OCI-LY7 (cell line): ENCODE measurements around the gene COL6A3. TPM values are rescaled to one million over a fixed set of nuclear protein-coding genes. Genes with fewer than 3 reads are reported as not detected.

Experiments
- BruUV-seq: library from RNA; stranded (reverse); fragments of 400-500 nt; replicated peaks from 2 replicates; lab custom pipeline; 2021; lab: Mats Ljungman, UMichigan
- CTCF ChIA-PET: fragments of 300-600 bp; sonication (Branson Sonifier 250); formaldehyde crosslinking; loops from one replicate; lab custom pipeline; 2022; ENCODE audit warnings: antibody characterized with exemption; ENCODE audit not compliant: unreplicated experiment; lab: Charles Lee
- POLR2A ChIA-PET: fragments of 300-600 bp; sonication (Branson Sonifier 250); formaldehyde crosslinking; loops from one replicate; lab custom pipeline; 2022; ENCODE audit warnings: antibody characterized with exemption; lab: Charles Lee
- DNase-seq: peaks from one replicate; pipeline ENCODE4 v3.0.0-alpha.2; 2015; ENCODE audit warnings: low spot score
- H2AFZ ChIP-seq: fragments of 200-600 bp; sonication (generic), shearing (Covaris generic); 2 replicates; pipeline ENCODE4 v1.6.1; 2014; ENCODE audit warnings: mild to moderate bottlenecking, antibody characterized with exemption, low read length, moderate library complexity
- H3K27ac ChIP-seq: fragments of 200-600 bp; sonication (generic); 2 replicates; pipeline ENCODE4 v1.5.1; 2014; ENCODE audit warnings: mixed run types, low read depth, mild to moderate bottlenecking, moderate library complexity, low read length, inconsistent platforms; ENCODE audit not compliant: poor library complexity, severe bottlenecking
- H3K36me3 ChIP-seq: fragments of 200-600 bp; sonication (generic); 2 replicates; pipeline ENCODE4 v1.6.1; 2014; ENCODE audit warnings: mild to moderate bottlenecking, antibody characterized with exemption, low read length, moderate library complexity, mixed read lengths; ENCODE audit not compliant: insufficient read depth
- H3K4me1 ChIP-seq: fragments of 200-600 bp; sonication (generic); 2 replicates; pipeline ENCODE4 v1.5.1; 2014; ENCODE audit warnings: mild to moderate bottlenecking, low read length; ENCODE audit not compliant: insufficient read depth, poor library complexity, severe bottlenecking
- H3K4me2 ChIP-seq: fragments of 200-600 bp; sonication (generic); 2 replicates; pipeline ENCODE4 v1.6.1; 2014; ENCODE audit warnings: mild to moderate bottlenecking, low read length
- H3K4me3 ChIP-seq: fragments of 200-600 bp; sonication (generic); 2 replicates; pipeline ENCODE4 v1.5.1; 2014; ENCODE audit warnings: mild to moderate bottlenecking, low read depth, low read length; ENCODE audit not compliant: poor library complexity, severe bottlenecking
- H3K79me2 ChIP-seq: fragments of 200-600 bp; sonication (generic); 2 replicates; pipeline ENCODE4 v1.6.1; 2016; ENCODE audit warnings: low read depth, mild to moderate bottlenecking, low read length, moderate library complexity, mixed read lengths; ENCODE audit not compliant: insufficient read depth
- H3K9me2 ChIP-seq: fragments of 200-600 bp; sonication (generic); 2 replicates; pipeline ENCODE4 v1.6.1; 2016; ENCODE audit warnings: mild to moderate bottlenecking, low read length, mixed read lengths; ENCODE audit not compliant: insufficient read depth
- H3K9me3 ChIP-seq: fragments of 200-600 bp; sonication (generic); 2 replicates; pipeline ENCODE4 v1.6.1; 2014; ENCODE audit warnings: mild to moderate bottlenecking, mixed run types, low read length, mixed read lengths
- H4K20me1 ChIP-seq: fragments of 200-600 bp; sonication (generic); 2 replicates; pipeline ENCODE4 v1.6.1; 2014; ENCODE audit warnings: mild to moderate bottlenecking, antibody characterized with exemption, low read length, moderate library complexity, mixed read lengths; ENCODE audit not compliant: insufficient read depth
- EZH2phosphoT487 ChIP-seq: fragments of 200-600 bp; sonication (generic); IDR thresholded peaks from 2 replicates; pipeline ENCODE4 v1.6.1; 2018; ENCODE audit warnings: low read depth, borderline replicate concordance, mild to moderate bottlenecking, mixed run types, antibody characterized with exemption, low read length, moderate library complexity, mixed read lengths
- intact Hi-C: fragments of 100-400 bp; cut with micrococcal nuclease; formaldehyde crosslinking; loops from one replicate; pipeline ENCODE4 v1.10.0; 2022; ENCODE audit not compliant: unreplicated experiment
- total RNA-seq, 2 experiments: library from RNA; depleted of rRNA in 1 of 2; stranded (reverse); fragments of >200 nt in 1 of 2; shearing (Covaris generic) in 1 of 2; gene quantifications; 2 replicates each; pipeline ENCODE4 v1.2.3, GENCODE V29; 2014 to 2022
- TF ChIP-seq, protein P1 (sequence below): fragments of 200-600 bp; sonication (generic); conservative IDR thresholded peaks from 2 replicates; pipeline ENCODE4 v1.5.1; 2014; ENCODE audit warnings: mild to moderate bottlenecking, antibody characterized with exemption, low read length, moderate library complexity, mixed read lengths

The COL6A3 gene
- total RNA-seq, 2 experiments from 2014 or later, result not detected

DNA sequence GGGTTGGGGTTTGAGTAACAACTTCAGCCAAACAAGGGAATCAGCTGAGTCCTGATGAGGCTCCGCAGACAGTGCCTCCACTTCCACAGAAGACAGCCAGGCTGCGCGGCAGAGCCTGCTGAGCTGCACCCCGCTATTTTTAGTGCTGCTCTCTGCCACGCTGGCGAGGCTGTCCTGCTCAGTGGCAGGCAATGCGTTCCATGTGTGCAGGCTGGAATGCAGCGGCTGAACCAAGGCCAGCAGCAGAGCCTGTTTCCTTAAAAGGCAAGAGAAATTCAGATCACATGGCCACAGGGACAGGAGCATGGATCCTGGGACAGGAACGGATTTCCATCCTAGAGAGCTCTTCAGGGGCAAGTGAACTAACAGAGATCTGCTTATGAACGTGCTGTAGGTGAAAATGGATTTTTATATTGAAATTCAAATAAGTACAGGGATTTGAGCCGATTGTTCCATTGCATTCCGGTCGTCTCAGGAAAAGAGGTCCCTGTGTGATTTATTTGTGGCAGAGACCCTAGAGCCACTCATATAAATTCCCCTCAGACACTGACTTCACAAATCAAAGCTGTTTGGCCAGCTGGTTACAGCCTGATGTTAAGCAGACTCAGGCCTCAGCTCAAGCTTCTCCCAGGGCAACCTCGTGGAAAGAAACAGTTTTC, 98.7 kb downstream of the COL6A3 start:
- H3K36me3 ChIP-seq, result no peaks in the 10 kb centered on the region
- ChIA-PET POLR2A (no interaction called here), CTCF (no interaction called here)
- no peak overlapping the region for H3K4me2 ChIP-seq
- no peak overlapping the region for H3K4me3 ChIP-seq
- intact Hi-C loops, result no loop called here
- no peaks in the 10 kb centered on the region for H4K20me1 ChIP-seq
- no peaks in the 10 kb centered on the region for H3K79me2 ChIP-seq
- no TSS peak for BruUV-seq
- no peak overlapping the region for H3K27ac ChIP-seq
- TF ChIP-seq, protein P1, sequence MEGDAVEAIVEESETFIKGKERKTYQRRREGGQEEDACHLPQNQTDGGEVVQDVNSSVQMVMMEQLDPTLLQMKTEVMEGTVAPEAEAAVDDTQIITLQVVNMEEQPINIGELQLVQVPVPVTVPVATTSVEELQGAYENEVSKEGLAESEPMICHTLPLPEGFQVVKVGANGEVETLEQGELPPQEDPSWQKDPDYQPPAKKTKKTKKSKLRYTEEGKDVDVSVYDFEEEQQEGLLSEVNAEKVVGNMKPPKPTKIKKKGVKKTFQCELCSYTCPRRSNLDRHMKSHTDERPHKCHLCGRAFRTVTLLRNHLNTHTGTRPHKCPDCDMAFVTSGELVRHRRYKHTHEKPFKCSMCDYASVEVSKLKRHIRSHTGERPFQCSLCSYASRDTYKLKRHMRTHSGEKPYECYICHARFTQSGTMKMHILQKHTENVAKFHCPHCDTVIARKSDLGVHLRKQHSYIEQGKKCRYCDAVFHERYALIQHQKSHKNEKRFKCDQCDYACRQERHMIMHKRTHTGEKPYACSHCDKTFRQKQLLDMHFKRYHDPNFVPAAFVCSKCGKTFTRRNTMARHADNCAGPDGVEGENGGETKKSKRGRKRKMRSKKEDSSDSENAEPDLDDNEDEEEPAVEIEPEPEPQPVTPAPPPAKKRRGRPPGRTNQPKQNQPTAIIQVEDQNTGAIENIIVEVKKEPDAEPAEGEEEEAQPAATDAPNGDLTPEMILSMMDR, result no peak
- no peaks in the 10 kb centered on the region for H3K9me2 ChIP-seq
- H3K9me3 ChIP-seq, result no peaks in the 10 kb centered on the region
- H2AFZ ChIP-seq, result no peak overlapping the region
- no peaks in the 10 kb centered on the region for H3K4me1 ChIP-seq
- DNase-seq, result no peak

DNA sequence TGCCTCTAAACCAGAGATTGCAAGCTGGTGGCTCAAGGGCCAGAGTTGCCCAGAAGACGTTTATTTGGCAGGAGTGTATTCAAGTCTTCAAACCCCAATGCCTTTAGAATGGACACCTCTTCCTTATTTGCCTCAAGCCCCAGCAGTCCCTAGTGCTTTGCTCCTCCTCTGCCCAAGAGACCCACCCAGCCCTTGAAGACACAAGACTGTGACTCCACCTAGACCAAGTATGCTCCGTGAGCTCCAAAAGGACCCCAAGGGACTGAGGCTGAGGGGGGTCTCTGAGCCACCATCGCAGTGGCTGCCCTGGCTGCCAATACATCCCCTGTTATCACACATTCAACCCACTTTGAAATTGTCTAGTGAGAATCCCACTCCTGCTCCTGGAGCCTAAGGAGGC, 99.3 kb downstream of the COL6A3 start:
- H3K27ac ChIP-seq, result no peak overlapping the region
- H3K79me2 ChIP-seq, result no peaks in the 10 kb centered on the region
- TF ChIP-seq, protein P1, result no peak
- no peak for TF ChIP-seq EZH2phosphoT487
- no peak overlapping the region for H3K4me3 ChIP-seq
- H3K9me2 ChIP-seq, result no peaks in the 10 kb centered on the region
- DNase-seq, result no peak
- CTCF ChIA-PET, result no interaction called here
- no peak overlapping the region for H3K4me2 ChIP-seq
- intact Hi-C loops, result no loop called here
- POLR2A ChIA-PET, result no interaction called here
- no peaks in the 10 kb centered on the region for H3K36me3 ChIP-seq
- H4K20me1 ChIP-seq, result no peaks in the 10 kb centered on the region
- no peak overlapping the region for H2AFZ ChIP-seq
- H3K4me1 ChIP-seq, result no peaks in the 10 kb centered on the region
- no TSS peak for BruUV-seq
- no peaks in the 10 kb centered on the region for H3K9me3 ChIP-seq

DNA sequence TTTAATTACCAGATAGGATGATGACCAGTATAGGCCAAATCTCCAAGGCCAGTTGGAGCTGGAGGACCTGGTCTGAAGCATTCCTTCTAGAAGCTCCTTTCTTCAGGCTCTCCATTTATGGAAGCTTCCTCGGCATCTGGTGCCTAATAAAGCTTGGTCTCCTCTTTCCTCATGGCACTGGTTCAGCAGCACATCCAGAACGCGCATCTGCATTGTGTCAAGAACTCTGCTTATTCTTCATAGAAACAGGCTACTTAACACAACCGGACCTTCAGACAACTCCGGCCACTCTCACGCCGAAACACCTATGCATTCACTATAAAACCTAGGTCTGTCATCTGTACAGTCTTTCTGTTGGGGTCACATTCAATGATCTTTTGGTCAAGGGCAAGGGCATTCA, 99.8 kb downstream of the COL6A3 start:
- H3K79me2 ChIP-seq, result no peaks in the 10 kb centered on the region
- H3K4me3 ChIP-seq, result no peak overlapping the region
- TF ChIP-seq, protein P1, result no peak
- TF ChIP-seq EZH2phosphoT487, result no peak
- no peaks in the 10 kb centered on the region for H4K20me1 ChIP-seq
- intact Hi-C loops, result no loop called here
- no peak overlapping the region for H3K27ac ChIP-seq
- POLR2A ChIA-PET, result no interaction called here
- no peaks in the 10 kb centered on the region for H3K36me3 ChIP-seq
- no peak overlapping the region for H2AFZ ChIP-seq
- no TSS peak for BruUV-seq
- CTCF ChIA-PET, result no interaction called here
- H3K4me2 ChIP-seq, result no peak overlapping the region
- no peaks in the 10 kb centered on the region for H3K9me3 ChIP-seq
- H3K9me2 ChIP-seq, result no peaks in the 10 kb centered on the region
- H3K4me1 ChIP-seq, result no peaks in the 10 kb centered on the region
- no peak for DNase-seq
